NOMO-1 (cell line): ENCODE measurements around the gene TUBB4A.
A peak's percentile ranks its signal among the peaks of the same experiment; 100 is the strongest.

Source experiments
- DNase-seq, 2 experiments: peaks; one replicate each; lab custom pipeline; 2025; ENCODE audit not compliant: unreplicated experiment in 2 of 2; lab: John Stamatoyannopoulos, UW

Gene TUBB4A

DNA sequence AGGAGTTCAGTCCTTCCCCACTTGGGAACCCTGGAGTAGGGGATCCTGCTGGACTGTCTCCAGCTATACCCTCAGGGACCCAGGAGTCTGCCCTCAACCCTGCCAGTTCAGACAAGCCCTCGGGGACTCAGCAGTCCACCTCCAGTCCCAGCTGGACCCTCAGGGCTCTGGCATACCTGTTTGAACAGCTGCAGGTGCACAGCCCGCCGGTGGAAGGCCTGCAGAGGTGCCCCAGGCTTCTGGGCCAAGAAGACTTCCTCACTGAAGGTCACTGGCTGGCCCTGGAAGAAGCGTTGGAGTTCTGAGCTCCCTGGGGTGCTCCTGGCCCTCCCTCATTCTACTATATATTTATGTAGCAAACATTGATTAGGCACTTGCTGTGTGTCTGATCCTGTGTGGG is 29.4 kb downstream of the TUBB4A start:
- DNase-seq, result no peak

DNA sequence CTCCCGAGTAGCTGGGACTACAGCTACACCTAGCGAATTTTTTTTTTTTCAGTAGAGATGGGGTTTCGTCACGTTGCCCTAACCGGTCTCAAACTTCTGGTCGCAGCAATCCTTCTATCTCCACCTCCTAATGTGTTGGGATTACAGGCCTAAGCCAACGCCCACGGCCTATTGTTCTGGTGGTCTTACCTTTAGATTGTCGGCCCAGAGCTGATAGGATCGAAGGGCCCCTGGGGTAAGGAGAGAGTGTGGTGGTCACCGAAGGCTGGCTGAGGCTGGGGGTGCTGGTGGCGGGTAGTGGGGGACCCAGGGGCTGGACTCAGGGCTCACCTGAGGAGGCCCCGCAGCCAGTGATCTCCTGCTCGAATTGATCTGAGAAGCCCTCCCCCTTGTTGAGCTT is 31.0 kb downstream of the TUBB4A start:
- DNase-seq, result no peak

DNA sequence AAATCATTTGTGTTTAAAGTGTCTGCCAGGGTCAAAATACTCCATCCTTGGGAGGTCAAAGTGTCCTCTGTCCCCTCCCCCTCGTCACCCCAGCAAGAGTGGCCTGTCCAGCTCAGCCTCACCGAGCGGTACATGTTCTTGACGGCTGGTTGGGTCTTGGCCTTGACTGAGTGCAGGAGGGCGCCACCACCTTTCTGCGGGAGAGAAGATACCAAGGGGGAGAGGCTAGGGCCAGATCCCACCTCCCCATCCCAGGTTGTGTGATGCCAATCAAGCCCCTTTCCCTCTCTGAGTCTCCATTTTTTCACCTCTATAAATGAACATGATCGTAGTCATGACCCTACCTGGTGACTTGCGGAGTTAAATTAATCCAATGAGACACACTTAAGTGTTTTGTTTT is 31.9 kb downstream of the TUBB4A start:
- no peak for DNase-seq

DNA sequence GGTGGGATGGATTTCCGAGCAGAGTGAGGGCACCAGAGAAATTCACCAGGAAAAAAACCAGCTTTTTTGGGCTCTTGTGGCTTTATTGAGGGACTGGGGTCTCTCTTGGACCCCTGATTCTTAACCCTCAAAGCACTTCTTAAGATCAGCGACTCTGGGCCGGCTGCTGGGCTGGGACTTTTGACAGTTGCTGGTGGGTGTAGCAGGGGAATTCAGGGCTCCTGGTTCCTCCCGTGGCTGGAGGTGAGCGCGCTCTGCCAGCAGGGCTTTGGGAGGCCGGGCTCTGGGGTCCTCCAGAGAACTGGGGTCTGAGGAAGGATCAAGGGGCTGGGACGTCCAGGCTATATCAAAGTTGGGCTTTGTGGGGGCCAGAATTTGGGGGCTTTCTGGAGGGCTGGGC is 34.7 kb downstream of the TUBB4A start:
- no peak for DNase-seq

DNA sequence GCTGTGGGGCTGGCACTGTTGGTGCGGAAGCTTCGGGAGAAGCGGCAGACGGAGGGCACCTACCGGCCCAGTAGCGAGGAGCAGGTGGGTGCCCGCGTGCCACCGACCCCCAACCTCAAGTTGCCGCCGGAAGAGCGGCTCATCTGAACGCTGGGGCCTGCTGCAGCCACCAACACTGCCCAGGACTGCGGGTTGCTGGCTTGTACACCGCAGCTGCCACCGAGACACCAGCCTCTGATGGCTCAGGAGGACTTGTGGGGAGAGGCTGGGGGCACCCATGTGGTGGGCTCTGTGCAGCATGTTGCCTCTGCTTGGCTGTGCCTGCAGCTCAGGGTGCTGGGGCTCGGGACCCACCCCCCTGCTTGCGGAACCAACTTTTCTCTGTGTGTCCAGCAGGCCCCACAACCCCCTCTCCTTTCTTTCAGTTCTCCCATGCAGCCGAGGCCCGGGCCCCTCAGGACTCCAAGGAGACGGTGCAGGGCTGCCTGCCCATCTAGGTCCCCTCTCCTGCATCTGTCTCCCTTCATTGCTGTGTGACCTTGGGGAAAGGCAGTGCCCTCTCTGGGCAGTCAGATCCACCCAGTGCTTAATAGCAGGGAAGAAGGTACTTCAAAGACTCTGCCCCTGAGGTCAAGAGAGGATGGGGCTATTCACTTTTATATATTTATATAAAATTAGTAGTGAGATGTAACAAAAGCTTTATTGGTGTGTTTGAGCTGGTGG is 35.4 kb downstream of the TUBB4A start:
- no peak for DNase-seq

DNA sequence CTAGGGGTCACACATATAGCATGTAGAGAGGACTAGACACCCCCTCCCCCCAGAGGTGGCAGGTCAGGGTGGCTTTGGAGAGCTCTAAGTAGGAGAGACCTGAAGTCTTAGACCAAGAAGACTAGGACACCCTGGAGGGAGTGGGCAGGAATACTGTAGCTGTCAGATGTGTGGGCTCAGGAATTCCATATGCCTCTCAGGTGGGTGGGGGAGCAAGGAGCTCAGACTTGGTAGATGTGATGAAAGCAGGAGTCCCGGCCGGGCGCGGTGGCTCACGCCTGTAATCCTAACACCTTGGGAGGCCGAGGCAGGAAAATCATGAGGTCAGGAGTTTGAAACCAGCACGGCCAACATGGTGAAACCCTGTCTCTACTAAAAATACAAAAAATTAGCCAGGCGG is 36.4 kb downstream of the TUBB4A start:
- DNase-seq, result no peak

DNA sequence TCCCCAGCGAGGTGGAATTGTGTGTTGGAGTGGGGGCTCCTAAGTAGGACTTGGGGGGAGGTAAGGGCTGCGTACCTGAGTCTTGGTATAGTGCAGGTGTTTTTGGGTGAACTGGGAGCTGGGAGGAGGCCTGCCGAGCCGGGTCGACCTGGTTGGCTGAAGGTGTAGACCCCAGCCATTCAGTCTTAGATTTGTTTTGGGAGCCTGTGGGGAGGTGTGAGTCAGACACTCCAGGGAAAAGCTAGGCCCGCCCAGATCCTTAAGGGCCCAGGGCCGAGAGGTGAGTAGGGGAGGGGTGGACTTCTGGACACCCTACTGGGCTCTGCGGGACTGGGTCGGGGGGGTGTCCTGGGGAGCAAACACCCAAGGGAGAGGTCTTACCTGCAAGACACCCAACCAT is 37.1 kb downstream of the TUBB4A start:
- DNase-seq, result no peak

DNA sequence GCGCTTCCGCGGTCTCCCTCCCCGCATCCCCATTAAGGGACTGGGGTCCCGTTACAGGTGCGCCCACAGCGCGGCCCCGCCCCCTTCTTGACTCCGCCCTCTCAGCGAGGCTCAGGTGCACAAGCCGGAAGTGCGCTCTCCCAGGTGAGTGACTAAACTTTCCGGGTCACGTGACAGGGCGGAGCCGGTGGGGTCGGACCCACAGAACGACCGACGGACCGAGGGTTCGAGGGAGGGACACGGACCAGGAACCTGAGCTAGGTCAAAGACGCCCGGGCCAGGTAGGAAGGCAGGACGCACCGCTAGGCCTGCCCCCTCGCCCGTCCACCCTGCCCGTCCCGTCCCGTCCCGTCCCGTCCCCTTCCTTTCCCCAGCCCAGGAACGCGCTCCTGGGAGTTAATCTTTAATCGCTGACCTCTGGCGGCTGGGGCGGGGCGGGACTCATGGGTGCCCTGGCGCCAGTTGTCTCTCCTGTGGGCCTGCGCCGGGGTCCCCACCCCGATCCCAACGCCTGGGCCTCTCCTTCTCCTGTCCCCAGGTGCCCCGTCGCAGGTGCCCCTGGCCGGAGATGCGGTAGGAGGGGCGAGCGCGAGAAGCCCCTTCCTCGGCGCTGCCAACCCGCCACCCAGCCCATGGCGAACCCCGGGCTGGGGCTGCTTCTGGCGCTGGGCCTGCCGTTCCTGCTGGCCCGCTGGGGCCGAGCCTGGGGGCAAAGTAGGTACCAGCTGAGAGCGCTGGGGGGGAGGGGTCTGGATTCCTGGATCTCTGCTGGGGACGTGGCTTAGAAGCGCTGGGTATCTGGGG is 37.8 kb downstream of the TUBB4A start, which contains the start of gene CRB3:
CRB3 (plus strand) TSS at position 202 of the 804 bp plus-strand sequence; CDS start at position 633, 431 bp downstream.
- DNase-seq, result no peak

DNA sequence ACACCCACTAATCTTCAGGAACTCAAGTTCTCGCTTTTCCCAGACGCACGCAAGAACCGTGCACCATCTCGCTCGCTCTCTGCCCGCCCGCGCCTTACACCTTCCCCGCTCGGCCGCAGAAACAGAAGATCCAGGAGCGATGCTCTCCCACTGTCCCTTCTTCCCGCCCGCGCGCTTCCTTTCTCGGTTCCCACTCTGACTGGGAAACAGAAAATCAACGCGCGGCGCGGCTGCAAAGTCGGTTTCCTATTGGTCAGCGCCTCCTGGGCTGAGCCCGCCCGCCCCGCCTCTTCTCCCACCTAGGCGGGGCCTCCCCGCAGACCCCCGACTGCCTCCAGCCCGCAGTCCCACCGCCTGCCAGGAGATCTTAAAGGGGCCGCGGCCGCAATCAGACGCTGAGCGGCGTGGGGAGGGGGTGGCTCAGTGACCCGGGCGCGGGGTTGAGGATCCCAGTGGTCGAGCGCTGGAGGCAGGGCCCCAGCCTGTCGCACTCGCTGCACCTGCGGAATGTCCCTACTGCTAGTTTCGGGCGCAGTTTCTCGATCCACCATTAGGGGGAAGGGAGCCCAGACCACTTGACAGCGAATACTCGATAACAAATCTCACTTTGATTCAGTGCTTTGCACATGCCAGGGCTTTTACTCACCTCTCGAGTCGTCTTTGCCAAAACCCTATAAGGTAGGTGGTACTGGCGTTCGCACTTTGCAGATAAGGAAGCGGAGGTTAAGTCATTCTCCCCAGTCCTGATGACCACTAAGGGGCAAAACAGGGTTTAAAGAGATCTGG is 41.8 kb downstream of the TUBB4A start:
- DNase-seq, result peak; percentile 98 to 99

DNA sequence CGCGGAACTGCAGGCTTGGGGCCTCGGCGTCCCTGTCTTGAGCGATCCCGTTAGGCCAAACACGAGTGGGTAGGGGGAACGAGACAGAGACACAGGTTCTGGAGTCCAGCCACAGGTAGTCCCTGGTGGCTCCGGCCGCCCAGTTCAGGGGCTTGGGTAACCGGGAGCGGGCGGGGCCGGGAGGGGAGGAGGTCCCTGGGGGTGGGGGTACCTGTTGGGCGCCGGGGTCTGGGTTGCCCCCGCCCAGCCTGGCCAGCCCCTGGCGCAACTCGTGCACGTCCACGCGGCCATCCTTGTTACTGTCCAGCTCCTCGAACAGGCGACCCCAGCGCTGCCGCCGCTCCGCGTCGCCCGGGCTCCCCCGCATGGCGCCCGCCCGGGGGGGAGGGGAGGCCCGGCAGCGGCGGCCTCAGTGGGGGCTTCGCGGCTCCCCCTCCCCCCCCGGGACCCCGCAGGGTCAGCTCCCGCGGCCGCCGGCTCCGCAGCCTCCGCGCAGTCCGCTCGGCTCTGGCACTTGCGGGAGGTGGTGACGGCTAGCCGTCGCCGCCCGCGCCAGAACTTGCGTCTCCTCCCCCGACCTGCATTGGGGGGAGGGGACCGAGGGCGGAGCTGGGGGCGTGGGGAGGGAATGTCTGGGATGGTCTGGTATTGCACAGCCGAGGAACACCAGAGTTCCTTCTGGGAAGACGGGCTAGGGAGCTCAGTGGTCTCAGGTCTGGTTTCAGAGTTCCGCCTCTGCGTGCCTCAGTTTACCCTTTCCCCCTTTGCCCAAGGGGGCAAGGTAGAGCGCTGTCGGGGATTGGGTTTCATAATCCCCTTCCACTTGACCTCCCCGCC is 42.6 kb downstream of the TUBB4A start, which contains the start of gene SLC25A23:
SLC25A23 (minus strand) TSS at position 531 of the 837 bp plus-strand sequence; CDS start at position 367, 164 bp downstream.
- DNase-seq, result peak; percentile 72 to 73

DNA sequence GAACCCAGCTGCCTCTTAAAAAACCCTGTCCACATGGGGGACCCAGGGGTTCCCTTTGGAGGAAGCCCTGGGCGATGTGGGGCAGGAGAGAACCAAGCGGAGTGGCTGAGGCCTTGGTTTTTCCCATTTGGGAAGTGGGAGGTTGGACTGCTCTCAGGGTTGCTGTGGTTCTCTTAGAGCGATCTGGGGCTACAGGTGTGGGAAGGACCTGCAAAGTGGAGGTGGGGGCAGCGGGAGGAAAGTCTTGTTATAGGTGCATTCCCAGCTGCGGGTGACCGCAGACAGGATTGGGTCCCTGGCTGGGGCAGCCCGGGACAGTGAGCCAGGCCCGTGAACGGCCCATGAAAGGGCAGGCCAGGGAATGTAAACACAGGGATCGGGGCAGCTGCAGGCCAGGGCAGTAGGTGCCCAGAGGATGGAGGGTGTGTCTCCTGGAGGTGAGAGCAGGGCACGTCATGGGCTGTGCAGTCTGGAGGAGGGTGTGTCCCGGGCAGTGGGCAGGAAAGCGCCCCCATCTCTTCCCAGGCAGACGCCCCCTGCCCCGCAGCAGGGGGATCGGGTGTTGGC is 43.3 kb downstream of the TUBB4A start:
- DNase-seq, result no peak

DNA sequence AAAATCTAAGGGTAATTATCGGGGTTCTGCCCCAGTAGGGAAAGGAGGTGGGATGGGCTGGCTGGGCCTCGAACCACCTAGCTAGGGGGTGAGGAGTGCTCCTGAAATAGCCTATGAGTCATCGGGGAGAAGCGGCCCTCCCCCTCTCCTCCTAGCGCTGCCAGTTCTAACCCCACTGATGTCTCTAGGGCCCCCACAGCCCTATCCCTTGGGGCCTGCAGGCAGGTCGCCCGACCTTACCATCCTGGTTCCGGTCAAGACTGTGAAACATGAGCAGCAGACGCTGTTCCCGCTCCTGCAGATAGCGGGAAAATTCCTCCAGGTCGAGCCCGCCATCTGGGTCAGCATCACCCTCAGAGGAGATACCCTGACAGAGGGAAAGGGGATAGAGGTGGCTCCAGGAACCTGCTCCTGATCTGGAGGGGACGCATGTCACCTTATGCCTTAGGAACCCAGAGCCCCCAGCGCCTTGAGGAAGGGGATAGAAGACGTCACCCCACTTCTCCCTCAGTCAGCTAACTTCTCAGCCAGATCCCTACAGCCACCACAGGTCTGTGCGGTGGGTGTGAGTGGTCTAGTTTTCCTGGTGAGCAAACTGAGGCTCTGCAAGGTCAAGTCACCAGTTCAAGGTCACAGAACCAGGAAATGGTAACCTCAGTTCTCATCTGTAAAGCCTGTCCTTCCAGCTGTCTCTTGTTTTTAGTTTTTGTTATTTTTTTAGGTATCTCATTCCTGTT is 44.0 kb downstream of the TUBB4A start:
- no peak for DNase-seq

DNA sequence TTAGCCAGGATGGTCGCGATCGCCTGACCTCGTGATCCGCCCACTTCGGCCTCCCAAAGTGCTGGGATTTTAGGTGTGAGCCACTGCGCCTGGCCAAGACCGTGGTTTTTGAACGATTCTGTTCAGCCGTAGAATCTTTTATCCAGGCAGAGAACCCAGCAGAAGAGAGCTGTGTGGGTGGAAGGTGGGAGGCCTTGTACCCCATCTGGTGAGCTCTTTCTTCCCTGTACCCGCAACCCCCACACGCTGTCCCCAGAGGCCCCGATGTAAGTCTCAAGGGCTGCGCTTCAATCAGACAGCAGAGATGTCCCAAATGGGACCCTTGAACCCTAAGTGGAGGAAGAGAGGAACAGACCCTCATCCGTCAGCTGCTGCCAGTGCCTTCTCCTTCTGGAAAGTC is 46.2 kb downstream of the TUBB4A start:
- no peak for DNase-seq

DNA sequence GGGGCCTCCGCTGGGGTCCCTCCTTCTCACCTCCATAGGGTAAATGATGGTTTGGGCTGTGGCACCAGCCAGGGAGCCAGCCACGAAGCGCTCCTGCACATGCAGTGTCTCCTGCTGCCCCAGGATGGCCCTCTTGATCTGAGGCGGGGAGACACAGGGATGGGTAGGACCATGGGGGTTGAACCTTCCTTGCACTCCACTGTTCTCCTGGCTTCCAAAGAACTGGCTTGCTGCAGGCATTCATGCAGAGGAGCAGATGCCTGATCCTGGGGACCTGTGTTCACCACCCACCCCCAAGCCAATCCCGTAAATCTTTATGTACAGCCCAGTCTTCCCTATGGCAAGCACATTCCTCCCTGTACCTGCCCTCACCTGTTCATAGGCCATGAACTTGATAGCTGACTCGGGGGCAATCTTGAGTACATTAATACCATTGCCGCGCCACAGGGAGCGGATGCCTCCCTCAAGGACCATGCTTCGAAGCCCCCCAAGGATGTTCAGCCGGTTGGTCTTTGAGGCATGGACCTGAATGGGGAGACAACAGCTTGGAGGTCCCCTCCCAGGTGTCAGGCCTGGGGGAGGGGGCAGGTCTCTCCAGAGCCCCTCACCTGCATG is 48.1 kb downstream of the TUBB4A start:
- no peak for DNase-seq

DNA sequence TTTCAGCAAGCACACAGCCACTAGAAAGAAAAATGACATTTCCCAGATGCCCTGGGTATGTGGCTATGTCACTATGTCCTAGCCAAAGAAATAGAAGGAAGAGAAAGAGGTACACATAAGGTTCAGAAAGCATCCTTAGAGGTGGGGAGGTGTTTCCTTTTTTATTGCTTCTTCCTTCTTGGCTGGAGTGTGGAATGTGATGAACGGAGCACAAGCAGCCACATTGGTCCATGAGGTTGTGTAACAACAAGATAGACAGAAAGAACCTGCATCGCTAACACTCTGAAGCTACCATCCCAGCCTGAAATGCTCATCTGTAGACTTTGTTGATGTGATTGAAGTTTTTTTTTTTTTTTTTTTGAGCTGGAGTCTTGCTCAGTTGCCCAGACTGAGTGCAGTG is 49.2 kb downstream of the TUBB4A start:
- DNase-seq, result no peak

DNA sequence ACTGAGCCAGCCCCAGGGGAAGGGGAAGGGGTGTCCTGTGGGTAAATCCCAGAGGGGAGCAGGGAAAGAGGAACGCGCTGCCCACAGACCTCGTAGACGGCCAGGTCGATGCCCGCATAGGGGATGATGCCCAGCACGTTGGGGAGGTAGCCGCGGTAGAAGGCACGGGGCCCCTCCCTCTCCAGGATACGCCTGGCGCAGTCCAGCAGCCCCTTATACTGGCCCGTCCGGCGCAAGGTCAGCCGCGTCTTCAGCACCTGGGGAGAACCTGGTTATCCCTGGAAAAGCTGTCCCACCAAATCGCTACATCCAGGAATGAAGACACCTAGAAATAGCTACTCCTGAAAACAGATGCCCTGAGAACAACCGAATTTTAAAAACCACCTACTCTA is 49.9 kb downstream of the TUBB4A start:
- no peak for DNase-seq

DNA sequence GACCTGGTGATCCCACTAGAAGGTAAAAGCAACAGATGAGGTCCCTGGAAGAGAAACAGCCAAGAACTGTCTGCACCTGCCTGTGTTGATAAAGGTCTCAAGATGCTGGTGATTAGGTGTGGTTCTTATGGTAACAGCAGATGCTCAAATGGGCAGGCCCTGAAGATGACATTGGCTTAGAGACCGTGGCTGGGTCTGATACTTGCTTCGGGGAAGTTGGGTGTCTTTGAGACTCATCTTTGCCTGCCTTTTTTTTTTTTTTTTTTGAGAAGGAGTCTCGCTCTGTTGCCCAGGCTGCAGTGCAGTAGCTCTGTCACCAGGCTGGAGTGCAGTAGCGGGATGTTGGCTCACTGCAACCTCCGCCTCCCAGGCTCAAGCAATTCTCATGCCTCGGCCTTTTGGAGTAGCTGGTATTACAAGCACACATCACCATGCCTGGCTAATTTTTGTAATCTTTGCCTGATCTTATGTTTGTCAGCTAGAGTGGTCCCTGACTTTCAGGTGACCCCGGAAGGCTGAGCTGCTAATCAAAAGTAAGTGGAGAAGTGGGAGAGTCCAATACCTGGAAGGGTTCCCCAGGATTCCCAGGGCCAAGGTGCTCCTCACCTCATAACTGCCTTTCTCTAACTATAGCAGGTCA is 50.4 kb downstream of the TUBB4A start:
- DNase-seq, result no peak

DNA sequence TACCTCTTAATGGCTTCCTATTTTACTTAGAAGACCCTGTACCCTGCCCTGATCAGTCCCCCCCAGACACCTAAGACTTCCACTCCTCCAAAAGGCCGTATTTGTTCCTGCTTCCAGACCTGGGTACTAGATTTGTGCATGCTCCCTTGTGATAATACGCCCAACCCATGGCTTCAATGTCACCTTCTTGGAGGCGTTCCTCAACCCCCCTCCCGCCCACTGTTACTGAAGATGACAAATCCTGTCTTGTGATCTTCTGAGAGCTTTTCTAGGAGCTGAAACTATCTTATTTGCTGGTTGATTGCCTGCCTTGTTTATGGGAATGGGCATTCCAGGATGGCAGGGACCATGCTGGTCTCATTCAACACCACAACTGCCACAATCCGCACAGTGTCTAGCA is 51.9 kb downstream of the TUBB4A start:
- no peak for DNase-seq
